GM12878 (cell line): Measurements from ENCODE around the gene CILP. TPM values are rescaled to one million over a fixed set of nuclear protein-coding genes. Genes with fewer than 3 reads are reported as not detected.

ENCODE experiments used
- ATAC-seq: fragments of 200-7000 bp; cut with Tn5 transposase; 3 replicates; pipeline ENCODE4 v1.9.1; 2020; ENCODE audit warnings: mild to moderate bottlenecking, moderate library complexity
- BruUV-seq: library from RNA; stranded (reverse); fragments of 400-500 nt; replicated peaks from 2 replicates; lab custom pipeline; 2021; lab: Mats Ljungman, UMichigan
- CTCF ChIA-PET: fragments of 300-600 bp; sonication (Branson Sonifier 250); formaldehyde crosslinking; extraction: SDS; loops from one replicate; lab custom pipeline; 2021; ENCODE audit warnings: inconsistent platforms; lab: Yijun Ruan, JAX
- POLR2A ChIA-PET: fragments of 350-600 bp; formaldehyde crosslinking; extraction: SDS; loops from one replicate; lab custom pipeline; 2021; ENCODE audit warnings: inconsistent platforms; lab: Charles Lee
- RAD21 ChIA-PET: fragments of 300-600 bp; sonication (Branson Sonifier 250); formaldehyde crosslinking; loops from one replicate; lab custom pipeline; 2023; ENCODE audit warnings: antibody characterized with exemption; ENCODE audit not compliant: unreplicated experiment; lab: Charles Lee
- SMC1A ChIA-PET: fragments of 300-600 bp; sonication (Branson Sonifier 250); formaldehyde crosslinking; loops from one replicate; lab custom pipeline; 2023; ENCODE audit not compliant: unreplicated experiment, uncharacterized antibody; lab: Charles Lee
- DNase-seq: peaks from one replicate; pipeline ENCODE4 v3.0.0-alpha.2; 2011; ENCODE audit warnings: low read depth, low spot score
- FAIRE-seq: peaks from 3 replicates; lab custom pipeline; 2011; peaks lifted over from hg19 to GRCh38; lab: Jason Lieb, UNC
- H2AFZ ChIP-seq: 2 replicates; pipeline ENCODE4 v1.6.0; 2011; ENCODE audit warnings: low read depth, low read length, control low read depth; ENCODE audit not compliant: control insufficient read depth
- H3K27ac ChIP-seq: 2 replicates; pipeline ENCODE4 v1.5.1; 2011; ENCODE audit warnings: control low read depth; ENCODE audit not compliant: control insufficient read depth, insufficient read depth
- H3K27me3 ChIP-seq, 2 experiments: replicated peaks in 1 of 2; 2 replicates each; pipeline versions ENCODE4 v1.6.0 to v1.6.1; 2011; ENCODE audit warnings: low read length in 1 of 2; ENCODE audit not compliant: control insufficient read depth in 2 of 2, insufficient read depth in 2 of 2
- H3K36me3 ChIP-seq, 2 experiments: 2 replicates each; pipeline ENCODE4 v1.5.1; 2011; ENCODE audit warnings: low read length in 1 of 2; ENCODE audit not compliant: control insufficient read depth in 2 of 2, insufficient read depth in 2 of 2
- H3K4me1 ChIP-seq: 2 replicates; pipeline ENCODE4 v1.6.1; 2011; ENCODE audit warnings: mild to moderate bottlenecking, low read length, moderate library complexity, mixed read lengths; ENCODE audit not compliant: control insufficient read depth, insufficient read depth
- H3K4me2 ChIP-seq: 2 replicates; pipeline ENCODE4 v1.6.0; 2011; ENCODE audit warnings: control low read depth; ENCODE audit not compliant: control insufficient read depth, insufficient read depth
- H3K4me3 ChIP-seq: fragments of 200-600 bp; sonication (generic); 2 replicates; pipeline ENCODE4 v1.5.1; 2016
- H3K79me2 ChIP-seq: 2 replicates; pipeline ENCODE4 v1.6.0; 2011; ENCODE audit warnings: low read length; ENCODE audit not compliant: control insufficient read depth, insufficient read depth
- H3K9ac ChIP-seq: 2 replicates; pipeline ENCODE4 v1.8.0; 2011; ENCODE audit warnings: low read length, control low read depth, mixed read lengths; ENCODE audit not compliant: control insufficient read depth, insufficient read depth
- H3K9me3 ChIP-seq: replicated peaks from 3 replicates; pipeline ENCODE4 v1.5.1; 2011; ENCODE audit warnings: mild to moderate bottlenecking, low read length; ENCODE audit not compliant: control insufficient read depth, insufficient read depth
- H4K20me1 ChIP-seq: 2 replicates; pipeline ENCODE4 v1.6.0; 2011; ENCODE audit not compliant: control insufficient read depth, insufficient read depth
- ASH2L ChIP-seq: fragments of 300-600, 200-600 bp; sonication (generic); IDR thresholded peaks from 2 replicates; pipeline ENCODE4 v1.6.1; 2017; ENCODE audit warnings: low read depth, mild to moderate bottlenecking, borderline replicate concordance
- CHD2 ChIP-seq: IDR thresholded peaks from 2 replicates; pipeline ENCODE4 v1.6.1; 2011; ENCODE audit warnings: low read depth, low read length, improper control_type of control experiment, borderline replicate concordance
- CREB1 ChIP-seq: IDR thresholded peaks from 2 replicates; pipeline ENCODE4 v1.6.1; 2012; ENCODE audit warnings: low read depth, mild to moderate bottlenecking, inconsistent platforms
- ETV6 ChIP-seq, 2 experiments: fragments of 450-650 bp in 1 of 2; IDR thresholded peaks in 1 of 2; conservative IDR thresholded peaks in 1 of 2; 2 replicates each; pipeline ENCODE4 v1.6.1; 2014; ENCODE audit warnings: antibody characterized with exemption in 1 of 2, borderline replicate concordance in 1 of 2, low read depth in 1 of 2, mild to moderate bottlenecking in 1 of 2, moderate library complexity in 1 of 2
- WGBS: methylation state at CpG from one replicate; pipeline ENCODE4 v1.1.6; 2016; ENCODE audit warnings: low lambda C conversion rate; ENCODE audit not compliant: insufficient replicate concordance, insufficient coverage; ENCODE audit errors: missing lambda C conversion rate; 5-methylcytosine and 5-hydroxymethylcytosine counted together
- in situ Hi-C: fragments of 300-500 bp; cut with MboI; formaldehyde crosslinking; loops from 9 replicates; pipeline ENCODE4 v1.14.3; 2018; ENCODE audit warnings: mixed read lengths
- intact Hi-C: fragments of 100-400 bp; cut with micrococcal nuclease; formaldehyde crosslinking; loops from one replicate; pipeline ENCODE4 v1.14.2; 2022; ENCODE audit not compliant: unreplicated experiment
- polyA plus RNA-seq, 11 experiments: library from polyadenylated mRNA; depleted of rRNA in 4 of 11; unstranded in 6 of 11; stranded (reverse) in 5 of 11; fragments of >200 nt; fragmentation: Nextera tagmentation in 4 of 11; fragmentation: Illumina TruSeq in 1 of 11; extraction: Ambion mirVana in 4 of 11; extraction: Trizol in 1 of 11; gene quantifications; 1 replicate in 1 of 11; 2 replicates in 10 of 11; pipeline versions ENCODE4 v1.2.1 to v1.2.3, GENCODE V29; 2011 to 2016; ENCODE audit warnings: inconsistent platforms in 2 of 11, missing spikeins in 2 of 11, low read depth in 1 of 11
- total RNA-seq, 4 experiments: library from RNA; depleted of rRNA in 3 of 4; stranded (reverse); fragments of >200 nt in 3 of 4; fragmentation: Illumina TruSeq in 1 of 4; extraction: Trizol in 1 of 4; gene quantifications; 2 replicates each; pipeline versions ENCODE4 v1.2.1 to v1.2.3, GENCODE V29; 2013 to 2021
- TF ChIP-seq, protein P1 (sequence below): fragments of 450-650 bp; formaldehyde crosslinking; IDR thresholded peaks from 2 replicates; pipeline ENCODE4 v1.4.0; 2022; ENCODE audit warnings: mild to moderate bottlenecking, moderate library complexity
- TF ChIP-seq, protein P2 (sequence below): IDR thresholded peaks from 2 replicates; pipeline ENCODE4 v1.6.1; 2011; ENCODE audit warnings: low read depth, low read length, improper control_type of control experiment, borderline replicate concordance
- TF ChIP-seq, protein P3 (sequence below): fragments of 450-650 bp; IDR thresholded peaks from 2 replicates; pipeline ENCODE4 v1.6.1; 2017; ENCODE audit warnings: low read depth, mild to moderate bottlenecking, moderate library complexity
- TF ChIP-seq, protein P4 (sequence below): fragments of 450-650 bp; IDR thresholded peaks from 2 replicates; pipeline ENCODE4 v1.6.1; 2017; ENCODE audit warnings: mild to moderate bottlenecking

The CILP gene
- total and polyA plus RNA-seq, 10 of the 15 experiments (the other 5 are each of a cell fraction or from before 2014, with no cell fraction given), result 0.03 to 0.06 (median 0.04) TPM; not detected in 4

DNA sequence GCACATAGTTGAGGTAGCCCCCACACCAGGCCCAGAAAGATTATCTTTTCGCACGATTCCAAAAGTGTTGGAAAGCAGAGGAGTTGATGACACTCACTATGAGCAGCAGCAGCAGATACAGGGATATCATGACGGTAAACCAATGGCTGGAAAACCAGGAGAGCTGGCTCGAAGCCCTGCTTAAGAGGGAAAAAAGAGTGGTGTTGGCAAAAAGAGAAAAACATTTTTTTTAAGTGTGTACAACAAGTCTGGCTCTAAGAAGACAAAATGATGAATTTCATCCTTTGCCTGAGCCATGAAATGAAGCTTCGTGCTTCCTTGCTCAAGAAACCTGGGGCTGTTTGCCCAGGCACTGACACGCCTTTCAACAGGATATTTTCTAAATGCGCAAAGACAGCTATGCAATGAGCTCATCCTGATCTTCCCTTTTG, 48.1 kb upstream of the CILP start (continued):
- TF ChIP-seq, protein P1, sequence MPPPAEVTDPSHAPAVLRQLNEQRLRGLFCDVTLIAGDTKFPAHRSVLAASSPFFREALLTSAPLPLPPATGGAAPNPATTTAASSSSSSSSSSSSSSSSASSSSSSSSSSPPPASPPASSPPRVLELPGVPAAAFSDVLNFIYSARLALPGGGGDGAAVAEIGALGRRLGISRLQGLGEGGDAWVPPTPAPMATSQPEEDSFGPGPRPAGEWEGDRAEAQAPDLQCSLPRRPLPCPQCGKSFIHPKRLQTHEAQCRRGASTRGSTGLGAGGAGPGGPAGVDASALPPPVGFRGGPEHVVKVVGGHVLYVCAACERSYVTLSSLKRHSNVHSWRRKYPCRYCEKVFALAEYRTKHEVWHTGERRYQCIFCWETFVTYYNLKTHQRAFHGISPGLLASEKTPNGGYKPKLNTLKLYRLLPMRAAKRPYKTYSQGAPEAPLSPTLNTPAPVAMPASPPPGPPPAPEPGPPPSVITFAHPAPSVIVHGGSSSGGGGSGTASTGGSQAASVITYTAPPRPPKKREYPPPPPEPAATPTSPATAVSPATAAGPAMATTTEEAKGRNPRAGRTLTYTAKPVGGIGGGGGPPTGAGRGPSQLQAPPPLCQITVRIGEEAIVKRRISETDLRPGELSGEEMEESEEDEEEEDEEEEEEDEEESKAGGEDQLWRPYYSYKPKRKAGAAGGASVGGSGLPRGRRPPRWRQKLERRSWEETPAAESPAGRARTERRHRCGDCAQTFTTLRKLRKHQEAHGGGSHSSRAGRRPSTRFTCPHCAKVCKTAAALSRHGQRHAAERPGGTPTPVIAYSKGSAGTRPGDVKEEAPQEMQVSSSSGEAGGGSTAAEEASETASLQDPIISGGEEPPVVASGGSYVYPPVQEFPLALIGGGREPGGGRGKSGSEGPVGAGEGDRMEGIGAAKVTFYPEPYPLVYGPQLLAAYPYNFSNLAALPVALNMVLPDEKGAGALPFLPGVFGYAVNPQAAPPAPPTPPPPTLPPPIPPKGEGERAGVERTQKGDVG, result no peak

DNA sequence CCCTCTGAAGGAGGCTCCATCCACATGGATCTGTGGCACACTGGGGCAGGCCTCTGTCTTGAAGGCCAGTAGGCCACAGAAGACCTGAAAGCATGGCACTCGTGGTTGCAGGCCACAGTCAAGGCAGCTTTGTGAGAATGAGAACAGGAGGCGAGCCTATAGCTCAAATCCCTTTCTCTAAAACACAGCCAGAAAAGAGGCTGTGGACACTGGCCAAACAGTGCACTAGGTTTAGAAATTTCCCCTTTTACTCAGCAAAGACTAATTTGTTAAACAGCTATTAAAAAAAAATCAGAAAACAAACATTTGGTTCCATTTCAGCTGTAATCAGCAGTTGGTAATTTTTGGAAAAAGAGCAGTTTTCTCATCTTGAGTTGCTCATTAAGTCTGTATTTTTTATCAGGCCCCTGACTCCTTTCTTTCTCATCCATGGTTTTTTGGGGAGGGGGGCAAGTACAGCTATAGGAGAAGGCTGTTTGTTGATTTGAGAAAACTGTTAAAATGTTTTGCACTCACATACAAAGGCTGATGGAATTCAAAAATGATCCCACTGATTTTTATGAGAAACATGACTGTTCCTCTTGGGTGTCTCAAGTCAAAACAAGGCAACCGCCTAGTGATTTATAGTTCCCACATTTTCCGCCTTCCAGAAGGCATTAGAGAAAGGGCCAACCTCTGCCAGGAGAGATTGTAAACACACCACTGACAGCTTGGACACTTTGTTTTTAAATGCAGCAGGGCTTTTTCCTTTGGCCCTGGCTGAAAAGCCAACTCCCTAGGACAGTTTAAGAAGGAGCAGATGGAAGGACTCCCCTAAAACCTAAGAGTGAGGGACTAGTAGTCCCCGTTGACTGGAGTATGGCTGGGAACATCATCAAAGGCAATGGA, 47.3 kb upstream of the CILP start:
- Histone ChIP-seq H3K4me1 (no peaks in the 10 kb centered on the region), H3K4me2 (no peak overlapping the region), H3K4me3 (no peak overlapping the region), H2AFZ (no peak overlapping the region), H4K20me1 (no peaks in the 10 kb centered on the region), H3K27me3 (no peaks in the 10 kb centered on the region), H3K9ac (no peak overlapping the region), H3K36me3 (peaks cover 5% of the 10 kb centered on the region in 2 experiments; a peak in 3 of 4 replicates), H3K9me3 (no peaks in the 10 kb centered on the region), H3K27ac (no peak overlapping the region), H3K79me2 (no peaks in the 10 kb centered on the region)
- ChIA-PET POLR2A (no interaction called here), RAD21 (no interaction called here), SMC1A (interaction anchor here (1.0 to 1.7 kb wide), 2 partner anchors 9 to 12 kb away, joined by 3 read pairs; no protein-coding TSS in a partner anchor), CTCF (interaction anchor here (1.0 to 1.2 kb wide), 2 partner anchors 9 to 12 kb away, joined by 3 to 4 read pairs; no protein-coding TSS in a partner anchor)
- WGBS, result 72% methylated on average over 5 of the region's 5 CpGs
- no peak for ATAC-seq
- BruUV-seq, result TSS peak; percentile 67
- intact Hi-C loops (no loop called here), in situ Hi-C loops (no loop called here)
- no peak for FAIRE-seq
- DNase-seq, result no peak
- no peak for TF ChIP-seq CREB1
- TF ChIP-seq, protein P2, sequence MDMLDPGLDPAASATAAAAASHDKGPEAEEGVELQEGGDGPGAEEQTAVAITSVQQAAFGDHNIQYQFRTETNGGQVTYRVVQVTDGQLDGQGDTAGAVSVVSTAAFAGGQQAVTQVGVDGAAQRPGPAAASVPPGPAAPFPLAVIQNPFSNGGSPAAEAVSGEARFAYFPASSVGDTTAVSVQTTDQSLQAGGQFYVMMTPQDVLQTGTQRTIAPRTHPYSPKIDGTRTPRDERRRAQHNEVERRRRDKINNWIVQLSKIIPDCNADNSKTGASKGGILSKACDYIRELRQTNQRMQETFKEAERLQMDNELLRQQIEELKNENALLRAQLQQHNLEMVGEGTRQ, result no peak
- TF ChIP-seq, protein P3, sequence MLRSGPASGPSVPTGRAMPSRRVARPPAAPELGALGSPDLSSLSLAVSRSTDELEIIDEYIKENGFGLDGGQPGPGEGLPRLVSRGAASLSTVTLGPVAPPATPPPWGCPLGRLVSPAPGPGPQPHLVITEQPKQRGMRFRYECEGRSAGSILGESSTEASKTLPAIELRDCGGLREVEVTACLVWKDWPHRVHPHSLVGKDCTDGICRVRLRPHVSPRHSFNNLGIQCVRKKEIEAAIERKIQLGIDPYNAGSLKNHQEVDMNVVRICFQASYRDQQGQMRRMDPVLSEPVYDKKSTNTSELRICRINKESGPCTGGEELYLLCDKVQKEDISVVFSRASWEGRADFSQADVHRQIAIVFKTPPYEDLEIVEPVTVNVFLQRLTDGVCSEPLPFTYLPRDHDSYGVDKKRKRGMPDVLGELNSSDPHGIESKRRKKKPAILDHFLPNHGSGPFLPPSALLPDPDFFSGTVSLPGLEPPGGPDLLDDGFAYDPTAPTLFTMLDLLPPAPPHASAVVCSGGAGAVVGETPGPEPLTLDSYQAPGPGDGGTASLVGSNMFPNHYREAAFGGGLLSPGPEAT, result no peak
- TF ChIP-seq ASH2L, result no peak
- no peak for TF ChIP-seq ETV6 (conservative IDR thresholded peaks at IDR 0.05 in 1 of 2, IDR thresholded peaks at IDR 0.05 in 1 of 2; ENCODE audit: borderline replicate concordance in 1 of 2, low read depth in 1 of 2)
- TF ChIP-seq, protein P4, sequence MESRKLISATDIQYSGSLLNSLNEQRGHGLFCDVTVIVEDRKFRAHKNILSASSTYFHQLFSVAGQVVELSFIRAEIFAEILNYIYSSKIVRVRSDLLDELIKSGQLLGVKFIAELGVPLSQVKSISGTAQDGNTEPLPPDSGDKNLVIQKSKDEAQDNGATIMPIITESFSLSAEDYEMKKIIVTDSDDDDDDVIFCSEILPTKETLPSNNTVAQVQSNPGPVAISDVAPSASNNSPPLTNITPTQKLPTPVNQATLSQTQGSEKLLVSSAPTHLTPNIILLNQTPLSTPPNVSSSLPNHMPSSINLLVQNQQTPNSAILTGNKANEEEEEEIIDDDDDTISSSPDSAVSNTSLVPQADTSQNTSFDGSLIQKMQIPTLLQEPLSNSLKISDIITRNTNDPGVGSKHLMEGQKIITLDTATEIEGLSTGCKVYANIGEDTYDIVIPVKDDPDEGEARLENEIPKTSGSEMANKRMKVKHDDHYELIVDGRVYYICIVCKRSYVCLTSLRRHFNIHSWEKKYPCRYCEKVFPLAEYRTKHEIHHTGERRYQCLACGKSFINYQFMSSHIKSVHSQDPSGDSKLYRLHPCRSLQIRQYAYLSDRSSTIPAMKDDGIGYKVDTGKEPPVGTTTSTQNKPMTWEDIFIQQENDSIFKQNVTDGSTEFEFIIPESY, result no peak
- TF ChIP-seq CHD2, result no peak
